Measurements from ENCODE around the gene ZBTB12. TPM values are rescaled to one million over a fixed set of nuclear protein-coding genes. Genes with fewer than 3 reads are reported as not detected.

Gene ZBTB12
- total and polyA plus RNA-seq, 2 of the 8 experiments (the other 6 are each of a cell fraction or from before 2014, with no cell fraction given) = 20.7 to 40.8 TPM

GRCh38 chr6:31861919-31862343, 40.0 kb downstream of the ZBTB12 start (continued):
- TF ChIP-seq CHD7 (IDR thresholded peaks at IDR 0.05; ENCODE audit: insufficient replicate concordance, low read length) (no peak), SAP30 (IDR thresholded peaks at IDR 0.05; ENCODE audit: insufficient read depth, insufficient replicate concordance, low read length) (no peak), EZH2 (IDR thresholded peaks at IDR 0.05; ENCODE audit: low read depth, low read length, severe bottlenecking) (no peak), CHD1 (IDR thresholded peaks at IDR 0.05; ENCODE audit: low read depth, low read length) (no peak), GTF2F1 (IDR thresholded peaks at IDR 0.05; ENCODE audit: borderline replicate concordance, low read depth, low read length) (no peak), SIX5 (IDR thresholded peaks at IDR 0.05; ENCODE audit: low read depth, low read length) (no peak)
